Activated naive CD8-positive, alpha-beta T cell treated with anti-CD3 and anti-CD28 coated beads, Interleukin-2, amount 50 U/mL, for 24 hours (primary cell): ENCODE results near the gene UPK1A.

Experiments used
- ATAC-seq: fragments of 150-1000 bp; cut with Tn5 transposase; one replicate; pipeline ENCODE4 v1.10.0; 2021
- DNase-seq: peaks from one replicate; pipeline ENCODE4 v3.0.0; 2021
- H3K27ac Mint-ChIP-seq: one replicate; pipeline ENCODE4 v1.8.0; 2021; ENCODE audit warnings: mild to moderate bottlenecking, mixed read lengths
- H3K27me3 Mint-ChIP-seq: one replicate; pipeline ENCODE4 v1.8.0; 2021; ENCODE audit warnings: mixed read lengths
- H3K36me3 Mint-ChIP-seq: one replicate; pipeline ENCODE4 v1.8.0; 2021; ENCODE audit warnings: low read depth, mixed read lengths
- H3K4me1 Mint-ChIP-seq: one replicate; pipeline ENCODE4 v1.8.0; 2021; ENCODE audit warnings: mixed read lengths
- H3K4me3 Mint-ChIP-seq: one replicate; pipeline ENCODE4 v1.8.0; 2021; ENCODE audit warnings: mild to moderate bottlenecking, moderate library complexity, mixed read lengths
- H3K9me3 Mint-ChIP-seq: one replicate; pipeline ENCODE4 v1.8.0; 2021; ENCODE audit warnings: mixed read lengths

UPK1A gene

GRCh38 chr19:35714601-35715354 lies 48.5 kb downstream of the UPK1A start:
- Mint-ChIP-seq H3K4me3 (peak overlapping the region; percentile 98), H3K9me3 (peaks cover 4% of the 10 kb centered on the region), H3K36me3 (peaks cover 52% of the 10 kb centered on the region), H3K27me3 (no peaks in the 10 kb centered on the region), H3K27ac (peak overlapping the region; percentile 100), H3K4me1 (peaks cover 50% of the 10 kb centered on the region)
- ATAC-seq (no peak), DNase-seq (peak; percentile 47)

- Mint-ChIP-seq H3K27ac (peak overlapping the region; percentile 100), H3K9me3 (peaks cover 4% of the 10 kb centered on the region), H3K27me3 (no peaks in the 10 kb centered on the region), H3K4me1 (peaks cover 50% of the 10 kb centered on the region), H3K4me3 (peak overlapping the region; percentile 98), H3K36me3 (peaks cover 55% of the 10 kb centered on the region)
- ATAC-seq (no peak), DNase-seq (peak; percentile 22)
Measured at GRCh38 chr19:35715355-35715809, 49.1 kb downstream of the UPK1A start.

- H3K27me3 Mint-ChIP-seq, result no peaks in the 10 kb centered on the region
- H3K27ac Mint-ChIP-seq, result peak overlapping the region; percentile 100
- H3K9me3 Mint-ChIP-seq, result peaks cover 4% of the 10 kb centered on the region
- peaks cover 42% of the 10 kb centered on the region for H3K4me1 Mint-ChIP-seq
- H3K36me3 Mint-ChIP-seq, result peaks cover 55% of the 10 kb centered on the region
- H3K4me3 Mint-ChIP-seq, result peak overlapping the region; percentile 98
- ATAC-seq, result no peak
- peak; percentile 42 for DNase-seq
Measured at GRCh38 chr19:35715981-35716800, 49.9 kb downstream of the UPK1A start.

GRCh38 chr19:35716801-35717664 lies 50.7 kb downstream of the UPK1A start:
- DNase-seq, result peak; percentile 88
- peaks cover 36% of the 10 kb centered on the region for H3K4me1 Mint-ChIP-seq

DNA sequence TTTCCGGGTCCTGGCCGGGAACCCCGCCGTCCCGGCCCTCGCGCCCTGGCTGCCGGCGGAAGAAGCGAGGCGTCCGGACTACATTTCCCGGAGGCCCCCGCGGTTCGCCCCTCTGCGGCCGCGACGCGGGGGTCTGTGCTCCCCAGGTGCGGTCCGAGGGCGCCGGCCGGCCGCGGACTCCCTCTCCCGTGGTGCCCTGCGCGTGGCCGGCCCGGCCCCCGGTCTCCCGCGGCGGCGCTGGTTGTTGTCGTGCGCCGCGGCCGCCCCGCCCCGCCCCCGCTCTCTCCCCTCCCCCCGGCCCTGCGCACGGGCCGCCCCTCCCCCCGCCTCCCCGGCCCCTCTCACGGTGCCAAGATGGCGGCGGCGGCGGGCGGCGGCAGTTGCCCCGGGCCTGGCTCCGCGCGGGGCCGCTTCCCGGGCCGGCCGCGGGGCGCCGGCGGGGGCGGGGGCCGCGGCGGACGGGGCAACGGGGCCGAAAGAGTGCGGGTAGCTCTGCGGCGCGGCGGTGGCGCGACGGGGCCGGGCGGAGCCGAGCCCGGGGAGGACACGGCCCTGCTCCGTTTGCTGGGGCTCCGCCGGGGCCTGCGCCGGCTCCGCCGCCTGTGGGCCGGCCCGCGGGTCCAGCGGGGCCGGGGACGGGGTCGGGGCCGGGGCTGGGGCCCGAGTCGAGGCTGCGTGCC lies 51.5 kb downstream of the UPK1A start, which contains the start of gene KMT2B:
Gene KMT2B, plus strand, starts transcription at position 339 of the 680 bp plus-strand sequence. Its CDS starts 16 bp downstream, at position 355.
- Mint-ChIP-seq H3K4me3 (peak within 1 kb of the TSS; percentile 98), H3K36me3 (peaks cover 62% of the 10 kb centered on the region), H3K27ac (peak within 1 kb of the TSS; percentile 100), H3K27me3 (no peaks in the 10 kb centered on the region), H3K9me3 (no peaks in the 10 kb centered on the region), H3K4me1 (peaks cover 30% of the 10 kb centered on the region)
- ATAC-seq (peak; percentile 47), DNase-seq (peak; percentile 94)

More at GRCh38 chr19:35716801-35717664, 50.7 kb downstream of the UPK1A start:
- no peaks in the 10 kb centered on the region for H3K27me3 Mint-ChIP-seq
- peak overlapping the region; percentile 98 for H3K4me3 Mint-ChIP-seq
- no peaks in the 10 kb centered on the region for H3K9me3 Mint-ChIP-seq
- H3K36me3 Mint-ChIP-seq, result peaks cover 56% of the 10 kb centered on the region
- peak; percentile 61 for ATAC-seq
- peak overlapping the region; percentile 100 for H3K27ac Mint-ChIP-seq

- Mint-ChIP-seq H3K4me3 (peak overlapping the region; percentile 87), H3K27me3 (no peaks in the 10 kb centered on the region), H3K36me3 (peaks cover 64% of the 10 kb centered on the region), H3K4me1 (peaks cover 28% of the 10 kb centered on the region), H3K9me3 (no peaks in the 10 kb centered on the region), H3K27ac (peak overlapping the region; percentile 92)
- peak; percentile 73 for DNase-seq
- ATAC-seq, result peak; percentile 3
Measured at GRCh38 chr19:35718345-35719041, 52.2 kb downstream of the UPK1A start.

DNA sequence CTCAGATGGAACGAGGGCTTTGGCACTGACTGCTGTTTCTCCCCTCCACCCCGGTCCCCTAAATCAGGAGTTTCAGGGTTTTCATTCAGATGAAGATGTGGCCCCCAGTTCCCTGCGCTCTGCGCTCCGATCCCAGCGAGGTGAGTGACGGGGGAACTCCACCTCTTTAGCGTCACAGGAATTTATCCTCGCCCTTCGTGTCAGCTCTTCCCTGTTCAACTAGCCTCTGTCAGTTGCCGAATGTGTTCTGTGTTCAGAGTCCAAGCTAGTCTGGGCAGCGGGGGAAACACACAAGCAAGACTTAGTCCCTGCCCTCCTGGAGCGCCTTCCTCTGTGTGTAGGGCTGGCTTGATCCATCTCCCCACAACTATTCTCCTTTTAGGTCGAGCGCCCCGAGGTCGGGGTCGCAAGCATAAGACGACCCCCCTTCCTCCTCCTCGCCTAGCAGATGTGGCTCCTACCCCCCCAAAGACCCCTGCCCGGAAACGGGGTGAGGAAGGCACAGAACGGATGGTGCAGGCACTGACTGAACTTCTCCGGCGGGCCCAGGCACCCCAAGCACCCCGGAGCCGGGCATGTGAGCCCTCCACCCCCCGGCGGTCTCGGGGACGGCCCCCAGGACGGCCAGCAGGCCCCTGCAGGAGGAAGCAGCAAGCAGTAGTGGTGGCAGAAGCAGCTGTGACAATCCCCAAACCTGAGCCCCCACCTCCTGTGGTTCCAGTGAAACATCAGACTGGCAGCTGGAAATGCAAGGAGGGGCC lies 53.3 kb downstream of the UPK1A start:
- H3K4me1 Mint-ChIP-seq, result peaks cover 28% of the 10 kb centered on the region
- H3K27me3 Mint-ChIP-seq, result no peaks in the 10 kb centered on the region
- DNase-seq (no peak), ATAC-seq (no peak)
- no peaks in the 10 kb centered on the region for H3K9me3 Mint-ChIP-seq
- peaks cover 58% of the 10 kb centered on the region for H3K36me3 Mint-ChIP-seq
- peak overlapping the region; percentile 87 for H3K4me3 Mint-ChIP-seq
- H3K27ac Mint-ChIP-seq, result peak overlapping the region; percentile 92

GRCh38 chr19:35720163-35720524 lies 53.8 kb downstream of the UPK1A start:
- DNase-seq, result no peak
- H3K9me3 Mint-ChIP-seq, result no peaks in the 10 kb centered on the region
- peaks cover 28% of the 10 kb centered on the region for H3K4me1 Mint-ChIP-seq
- H3K36me3 Mint-ChIP-seq, result peaks cover 55% of the 10 kb centered on the region
- peak overlapping the region; percentile 70 for H3K27ac Mint-ChIP-seq
- ATAC-seq, result no peak
- no peaks in the 10 kb centered on the region for H3K27me3 Mint-ChIP-seq
- H3K4me3 Mint-ChIP-seq, result peak overlapping the region; percentile 37

GRCh38 chr19:35720648-35721047 lies 54.3 kb downstream of the UPK1A start:
- Mint-ChIP-seq H3K9me3 (no peaks in the 10 kb centered on the region), H3K36me3 (peaks cover 55% of the 10 kb centered on the region), H3K27me3 (no peaks in the 10 kb centered on the region), H3K4me1 (peaks cover 28% of the 10 kb centered on the region), H3K4me3 (no peak overlapping the region), H3K27ac (peak overlapping the region; percentile 60)
- ATAC-seq (no peak), DNase-seq (no peak)

GRCh38 chr19:35721374-35721773 lies 55.1 kb downstream of the UPK1A start:
- peaks cover 51% of the 10 kb centered on the region for H3K36me3 Mint-ChIP-seq
- H3K27me3 Mint-ChIP-seq, result no peaks in the 10 kb centered on the region
- no peak for DNase-seq
- H3K9me3 Mint-ChIP-seq, result no peaks in the 10 kb centered on the region
- no peak for ATAC-seq
- H3K27ac Mint-ChIP-seq, result no peak overlapping the region
- H3K4me3 Mint-ChIP-seq, result peak overlapping the region; percentile 14
- peaks cover 24% of the 10 kb centered on the region for H3K4me1 Mint-ChIP-seq

DNA sequence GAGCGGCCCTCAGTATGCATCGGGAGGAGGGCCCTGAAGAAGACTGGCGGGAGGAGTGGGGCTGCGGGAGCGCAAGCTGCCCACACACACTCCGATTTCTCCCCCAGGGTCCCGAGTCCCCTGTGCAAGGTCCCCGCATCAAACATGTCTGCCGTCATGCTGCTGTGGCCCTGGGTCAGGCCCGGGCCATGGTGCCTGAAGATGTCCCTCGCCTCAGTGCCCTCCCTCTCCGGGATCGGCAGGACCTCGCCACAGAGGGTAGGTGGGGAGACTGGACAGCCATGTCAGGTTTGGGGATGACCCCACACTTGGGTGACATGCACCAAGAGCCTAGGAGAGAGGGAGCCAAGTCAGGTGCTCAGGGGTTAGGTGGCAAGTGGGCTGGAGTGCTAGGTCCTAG lies 56.1 kb downstream of the UPK1A start:
- Mint-ChIP-seq H3K4me1 (peaks cover 21% of the 10 kb centered on the region), H3K9me3 (no peaks in the 10 kb centered on the region), H3K27ac (peak overlapping the region; percentile 54), H3K36me3 (peaks cover 48% of the 10 kb centered on the region), H3K27me3 (no peaks in the 10 kb centered on the region), H3K4me3 (no peak overlapping the region)
- DNase-seq, result no peak
- no peak for ATAC-seq

DNA sequence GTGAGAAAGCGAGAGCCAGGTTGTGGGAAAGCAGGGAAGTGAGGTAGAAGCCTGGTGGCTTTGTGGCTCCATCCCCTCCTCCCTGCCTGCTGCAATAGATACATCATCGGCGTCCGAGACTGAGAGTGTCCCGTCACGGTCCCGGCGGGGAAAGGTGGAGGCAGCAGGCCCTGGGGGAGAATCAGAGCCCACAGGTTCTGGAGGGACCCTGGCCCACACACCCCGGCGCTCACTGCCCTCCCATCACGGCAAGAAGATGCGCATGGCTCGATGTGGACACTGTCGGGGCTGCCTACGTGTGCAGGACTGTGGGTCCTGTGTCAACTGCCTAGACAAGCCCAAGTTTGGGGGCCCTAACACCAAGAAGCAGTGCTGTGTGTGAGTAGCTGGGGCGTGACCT lies 56.6 kb downstream of the UPK1A start:
- no peak overlapping the region for H3K27ac Mint-ChIP-seq
- ATAC-seq, result no peak
- no peak overlapping the region for H3K4me3 Mint-ChIP-seq
- peaks cover 21% of the 10 kb centered on the region for H3K4me1 Mint-ChIP-seq
- H3K36me3 Mint-ChIP-seq, result peaks cover 49% of the 10 kb centered on the region
- no peaks in the 10 kb centered on the region for H3K9me3 Mint-ChIP-seq
- H3K27me3 Mint-ChIP-seq, result no peaks in the 10 kb centered on the region
- no peak for DNase-seq

DNA sequence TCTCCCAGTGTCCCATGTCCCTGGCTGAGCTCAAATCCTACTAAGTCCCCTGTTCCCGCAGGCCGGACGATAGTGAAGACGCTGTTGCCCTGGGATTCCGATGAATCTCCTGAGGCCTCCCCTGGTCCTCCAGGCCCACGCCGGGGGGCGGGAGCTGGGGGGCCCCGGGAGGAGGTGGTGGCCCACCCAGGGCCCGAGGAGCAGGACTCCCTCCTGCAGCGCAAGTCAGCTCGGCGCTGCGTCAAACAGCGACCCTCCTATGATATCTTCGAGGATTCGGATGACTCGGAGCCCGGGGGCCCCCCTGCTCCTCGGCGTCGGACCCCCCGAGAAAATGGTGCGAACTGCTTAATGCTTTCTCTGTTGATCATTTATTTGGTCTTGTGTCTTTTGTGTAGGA lies 57.4 kb downstream of the UPK1A start:
- Mint-ChIP-seq H3K27me3 (no peaks in the 10 kb centered on the region), H3K27ac (no peak overlapping the region), H3K36me3 (peaks cover 50% of the 10 kb centered on the region), H3K4me1 (peaks cover 18% of the 10 kb centered on the region), H3K9me3 (no peaks in the 10 kb centered on the region), H3K4me3 (no peak overlapping the region)
- no peak for ATAC-seq
- DNase-seq, result no peak
